ENCODE measurements around the gene RPL34.

DNA sequence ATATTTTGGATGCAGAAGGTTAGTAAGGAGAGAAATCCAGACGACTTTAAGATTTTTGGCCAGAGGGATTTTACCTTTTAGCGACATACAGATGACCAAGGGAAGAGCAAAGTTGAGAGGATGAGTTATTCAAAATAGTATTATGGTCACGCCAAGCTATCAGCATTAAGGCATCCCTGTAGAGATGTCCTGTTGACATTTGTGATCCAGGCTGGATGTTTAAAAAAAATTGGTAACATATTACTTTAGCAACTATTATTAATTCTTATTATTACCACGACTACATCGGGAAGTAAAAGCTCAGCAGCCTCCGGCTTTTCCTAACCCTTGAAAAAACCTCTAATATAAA, 29.5 kb downstream of the RPL34 start:
- TF ChIP-seq, protein P1, sequence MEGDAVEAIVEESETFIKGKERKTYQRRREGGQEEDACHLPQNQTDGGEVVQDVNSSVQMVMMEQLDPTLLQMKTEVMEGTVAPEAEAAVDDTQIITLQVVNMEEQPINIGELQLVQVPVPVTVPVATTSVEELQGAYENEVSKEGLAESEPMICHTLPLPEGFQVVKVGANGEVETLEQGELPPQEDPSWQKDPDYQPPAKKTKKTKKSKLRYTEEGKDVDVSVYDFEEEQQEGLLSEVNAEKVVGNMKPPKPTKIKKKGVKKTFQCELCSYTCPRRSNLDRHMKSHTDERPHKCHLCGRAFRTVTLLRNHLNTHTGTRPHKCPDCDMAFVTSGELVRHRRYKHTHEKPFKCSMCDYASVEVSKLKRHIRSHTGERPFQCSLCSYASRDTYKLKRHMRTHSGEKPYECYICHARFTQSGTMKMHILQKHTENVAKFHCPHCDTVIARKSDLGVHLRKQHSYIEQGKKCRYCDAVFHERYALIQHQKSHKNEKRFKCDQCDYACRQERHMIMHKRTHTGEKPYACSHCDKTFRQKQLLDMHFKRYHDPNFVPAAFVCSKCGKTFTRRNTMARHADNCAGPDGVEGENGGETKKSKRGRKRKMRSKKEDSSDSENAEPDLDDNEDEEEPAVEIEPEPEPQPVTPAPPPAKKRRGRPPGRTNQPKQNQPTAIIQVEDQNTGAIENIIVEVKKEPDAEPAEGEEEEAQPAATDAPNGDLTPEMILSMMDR (conservative IDR thresholded peaks at IDR 0.05), result 0 out of 2 replicates have a peak, but pooled peaks have one; percentile 10
- TF ChIP-seq ZFX (IDR thresholded peaks at IDR 0.05), result no peak

Measured in C4-2B (cell line).